Measurements from ENCODE around the gene TMSB4X. TPM values are rescaled to one million over a fixed set of nuclear protein-coding genes. Genes with fewer than 3 reads are reported as not detected.
"Not testable (repeated sequence)": the region's sequence is repeated elsewhere in the genome, so short reads cannot be mapped to it uniquely, and the experiment has no call there.

TMSB4X gene
- over 10,000 TPM; 10,813 to 11,021 TPM for total RNA-seq

DNA sequence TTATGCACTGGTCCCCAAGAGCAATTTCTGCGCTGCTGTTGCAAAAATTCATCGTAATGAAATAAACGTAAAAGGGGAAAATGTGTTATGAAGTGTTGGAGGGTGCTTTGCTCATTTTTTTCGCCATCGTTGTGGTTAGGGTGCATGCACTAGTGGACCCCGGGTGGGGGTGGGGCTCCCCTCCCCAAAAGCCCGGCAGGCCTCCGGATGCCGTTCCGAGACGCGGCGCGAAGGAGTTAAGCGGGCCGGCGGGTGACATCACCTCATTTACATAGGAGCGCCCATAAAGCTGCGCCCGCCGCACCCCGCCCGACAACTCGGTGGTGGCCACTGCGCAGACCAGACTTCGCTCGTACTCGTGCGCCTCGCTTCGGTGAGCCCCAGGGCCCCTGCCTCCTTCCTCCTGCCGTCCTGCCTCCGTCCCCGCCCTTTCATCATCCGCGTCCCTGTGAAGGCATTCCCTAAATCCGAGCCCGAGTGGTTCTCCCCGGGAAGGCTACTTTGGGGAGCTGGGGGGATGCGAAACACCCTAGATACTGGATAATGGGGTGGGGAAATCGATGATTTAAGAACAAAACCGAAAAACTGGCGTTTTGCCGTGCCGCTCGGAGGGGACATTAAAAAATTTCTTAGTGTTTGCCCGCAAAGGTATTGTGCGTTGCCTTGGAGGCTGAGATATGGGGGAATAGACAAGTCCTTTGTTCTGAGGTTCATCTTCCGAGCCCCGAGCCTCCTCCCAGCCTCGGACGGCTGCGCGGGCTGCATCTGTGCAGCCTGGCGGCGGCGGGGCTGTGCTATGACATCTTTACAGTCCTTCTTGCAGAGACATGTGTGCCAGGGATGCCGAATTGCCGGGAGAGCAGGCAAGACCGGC, at the start of gene TMSB4X:
Gene TMSB4X, plus strand, starts transcription at position 315 of the 874 bp plus-strand sequence.
- H3K36me3 Mint-ChIP-seq (ENCODE audit: low read depth): peaks cover 51% of the 10 kb centered on the region
- H3K4me1 Mint-ChIP-seq: peaks cover 39% of the 10 kb centered on the region
- ChIA-PET CTCF (interaction anchor here (1.2 to 14.0 kb wide), 9 partner anchors 18 to 114 kb away, joined by 3 to 210 read pairs (median 11); no protein-coding TSS in a partner anchor), POLR2A (interaction anchor here (0.6 to 25.0 kb wide), 15 partner anchors 6 to 513 kb away, joined by 3 to 1502 read pairs (median 4); no protein-coding TSS in a partner anchor)
- peak; percentile 88 for DNase-seq
- H3K9me3 Mint-ChIP-seq: no peaks in the 10 kb centered on the region
- peak within 1 kb of the TSS; percentile 97 for H3K27ac Mint-ChIP-seq
- H3K27me3 Mint-ChIP-seq: no peaks in the 10 kb centered on the region
- H3K4me3 Mint-ChIP-seq: peak within 1 kb of the TSS; percentile 89

GRCh38 chrX:12929701-12930100, 45.2 kb upstream of the TMSB4X start:
- H3K9me3 Mint-ChIP-seq: peaks cover 3% of the 10 kb centered on the region
- ChIA-PET POLR2A (no interaction called here), CTCF (interaction anchor here (1.4 kb wide), 1 partner anchor 17 kb away, joined by 4 read pairs; no protein-coding TSS in a partner anchor)
- DNase-seq: no peak
- no peak overlapping the region for H3K4me3 Mint-ChIP-seq
- H3K36me3 Mint-ChIP-seq (ENCODE audit: low read depth): no peaks in the 10 kb centered on the region
- H3K27me3 Mint-ChIP-seq: no peaks in the 10 kb centered on the region
- peaks cover 3% of the 10 kb centered on the region for H3K4me1 Mint-ChIP-seq
- no peak overlapping the region for H3K27ac Mint-ChIP-seq

- no peak overlapping the region for H3K4me3 Mint-ChIP-seq
- H3K9me3 Mint-ChIP-seq: peaks cover 3% of the 10 kb centered on the region
- H3K36me3 Mint-ChIP-seq (ENCODE audit: low read depth): no peaks in the 10 kb centered on the region
- H3K27me3 Mint-ChIP-seq: no peaks in the 10 kb centered on the region
- peaks cover 3% of the 10 kb centered on the region for H3K4me1 Mint-ChIP-seq
- no peak for DNase-seq
- POLR2A ChIA-PET: no interaction called here
- no peak overlapping the region for H3K27ac Mint-ChIP-seq
- CTCF ChIA-PET: interaction anchor here (1.4 kb wide), 1 partner anchor 17 kb away, joined by 4 read pairs; no protein-coding TSS in a partner anchor
Observed at GRCh38 chrX:12930150-12930549, 44.8 kb upstream of the TMSB4X start.

DNA sequence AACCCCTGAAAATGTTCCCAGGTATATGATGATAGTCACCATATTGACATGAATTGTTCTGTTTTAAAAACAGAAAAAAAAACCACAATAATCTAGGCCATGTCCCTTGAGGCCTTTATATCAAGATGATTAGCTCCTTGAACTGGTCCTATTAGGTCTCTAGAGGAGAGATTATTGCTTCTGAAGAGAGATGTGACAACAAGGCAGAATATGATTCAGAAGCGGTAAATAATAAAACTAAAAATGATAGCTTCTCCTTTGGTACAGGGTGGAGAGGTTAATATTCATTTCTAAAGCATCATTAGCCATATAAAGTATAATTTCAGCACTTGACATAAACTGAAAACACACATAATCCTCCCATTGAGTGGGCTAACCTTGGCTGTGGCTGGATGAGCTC, 42.7 kb upstream of the TMSB4X start:
- no peaks in the 10 kb centered on the region for H3K36me3 Mint-ChIP-seq (ENCODE audit: low read depth)
- no peaks in the 10 kb centered on the region for H3K27me3 Mint-ChIP-seq
- H3K27ac Mint-ChIP-seq: no peak overlapping the region
- no peak for DNase-seq
- no peak overlapping the region for H3K4me3 Mint-ChIP-seq
- peaks cover 3% of the 10 kb centered on the region for H3K9me3 Mint-ChIP-seq
- CTCF ChIA-PET: interaction anchor here (1.3 kb wide), 1 partner anchor 14 kb away, joined by 5 read pairs; no protein-coding TSS in a partner anchor
- POLR2A ChIA-PET: no interaction called here
- peaks cover 3% of the 10 kb centered on the region for H3K4me1 Mint-ChIP-seq

DNA sequence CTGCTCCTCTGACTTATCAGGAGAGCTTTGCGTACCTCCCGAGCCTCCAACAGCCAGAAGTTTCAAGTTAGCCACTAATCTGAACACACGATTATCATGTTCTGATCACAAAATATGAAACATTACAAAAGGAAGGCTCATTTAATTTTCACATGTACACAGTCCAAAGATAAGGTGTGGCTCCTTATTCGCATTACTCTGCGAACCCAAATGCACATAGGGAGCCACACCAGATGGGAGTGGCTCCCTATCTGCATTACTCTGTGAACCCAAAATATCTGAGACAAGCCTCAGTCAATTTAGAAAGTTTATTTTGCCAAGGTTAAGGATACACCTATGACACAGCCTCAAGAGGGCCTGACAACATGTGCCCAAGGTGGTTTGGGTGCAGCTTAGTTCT, 40.1 kb upstream of the TMSB4X start:
- no peak for DNase-seq
- Mint-ChIP-seq H3K4me3 (no peak overlapping the region), H3K4me1 (peaks cover 3% of the 10 kb centered on the region), H3K27me3 (no peaks in the 10 kb centered on the region), H3K36me3 (ENCODE audit: low read depth) (no peaks in the 10 kb centered on the region), H3K9me3 (peaks cover 3% of the 10 kb centered on the region), H3K27ac (no peak overlapping the region)
- ChIA-PET POLR2A (no interaction called here), CTCF (no interaction called here)

- no peak for DNase-seq
- Mint-ChIP-seq H3K27me3 (no peaks in the 10 kb centered on the region), H3K4me3 (no peak overlapping the region), H3K9me3 (no peaks in the 10 kb centered on the region), H3K4me1 (peaks cover 2% of the 10 kb centered on the region), H3K36me3 (ENCODE audit: low read depth) (no peaks in the 10 kb centered on the region), H3K27ac (no peak overlapping the region)
- ChIA-PET CTCF (interaction anchor here (1.7 kb wide), 1 partner anchor 10 kb away, joined by 8 read pairs; no protein-coding TSS in a partner anchor), POLR2A (no interaction called here)
Observed at GRCh38 chrX:12936947-12937346, 38.0 kb upstream of the TMSB4X start.

DNA sequence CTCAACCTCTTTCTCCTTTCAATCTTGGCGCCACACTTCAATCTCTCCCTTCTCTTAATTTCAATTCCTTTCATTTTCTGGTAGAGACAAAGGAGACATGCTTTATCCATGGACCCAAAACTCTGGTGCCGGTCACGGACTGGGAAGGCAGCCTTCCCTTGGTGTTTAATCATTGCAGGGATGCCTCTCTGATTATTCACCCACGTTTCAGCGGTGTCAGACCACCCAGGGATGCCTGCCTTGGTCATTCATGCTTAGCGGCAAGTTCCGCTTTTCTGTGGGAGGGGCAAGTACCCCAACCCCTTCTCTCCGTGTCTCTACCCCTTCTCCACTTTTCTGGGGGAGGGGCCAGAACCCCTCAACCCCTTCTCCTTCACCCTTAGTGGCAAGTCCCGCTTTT, 34.4 kb upstream of the TMSB4X start:
- POLR2A ChIA-PET, H3K27me3 Mint-ChIP-seq: not testable (repeated sequence)

GRCh38 chrX:12943592-12943991, 31.3 kb upstream of the TMSB4X start:
- H3K27me3 Mint-ChIP-seq; POLR2A ChIA-PET; H3K9me3 Mint-ChIP-seq; H3K36me3 Mint-ChIP-seq (ENCODE audit: low read depth); DNase-seq; H3K4me3 Mint-ChIP-seq; H3K27ac Mint-ChIP-seq: not testable (repeated sequence)
- peaks cover 25% of the 10 kb centered on the region for H3K4me1 Mint-ChIP-seq
- CTCF ChIA-PET: interaction anchor here (14.9 kb wide), 1 partner anchor 147 kb away, joined by 273 read pairs; no protein-coding TSS in a partner anchor

More for the DNA sequence above, 34.4 kb upstream of the TMSB4X start:
- H3K27ac Mint-ChIP-seq; CTCF ChIA-PET; H3K4me3 Mint-ChIP-seq; H3K4me1 Mint-ChIP-seq; H3K36me3 Mint-ChIP-seq (ENCODE audit: low read depth); H3K9me3 Mint-ChIP-seq; DNase-seq: not testable (repeated sequence)

DNA sequence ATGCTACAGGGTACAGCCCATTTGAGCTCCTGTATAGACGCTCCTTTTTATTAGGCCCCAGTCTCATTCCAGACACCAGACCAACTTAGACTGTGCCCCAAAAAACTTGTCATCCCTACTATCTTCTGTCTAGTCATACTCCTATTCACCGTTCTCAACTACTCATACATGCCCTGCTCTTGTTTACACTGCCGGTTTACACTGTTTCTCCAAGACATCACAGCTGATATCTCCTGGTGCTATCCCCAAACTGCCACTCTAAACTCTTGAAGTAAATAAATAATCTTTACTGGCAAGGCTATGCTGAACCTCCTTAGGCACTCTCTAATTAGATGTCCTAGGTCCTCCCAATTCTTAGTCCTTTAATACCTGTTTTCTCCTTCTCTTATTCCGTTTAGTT, 30.5 kb upstream of the TMSB4X start:
- POLR2A ChIA-PET; H3K27me3 Mint-ChIP-seq; H3K36me3 Mint-ChIP-seq (ENCODE audit: low read depth); H3K4me3 Mint-ChIP-seq; DNase-seq; H3K9me3 Mint-ChIP-seq; H3K27ac Mint-ChIP-seq: not testable (repeated sequence)
- CTCF ChIA-PET: interaction anchor here (3.4 to 14.9 kb wide), 2 partner anchors 35 to 146 kb away, joined by 40 to 273 read pairs; no protein-coding TSS in a partner anchor
- peaks cover 33% of the 10 kb centered on the region for H3K4me1 Mint-ChIP-seq

GRCh38 chrX:12945494-12945893, 29.4 kb upstream of the TMSB4X start:
- POLR2A ChIA-PET: interaction anchor here (15.8 to 17.2 kb wide), 2 partner anchors 30 to 143 kb away, joined by 428 to 1343 read pairs; partner anchors contain the start of gene TMSB4X
- DNase-seq: no peak
- CTCF ChIA-PET: interaction anchor here (1.2 to 14.9 kb wide), 10 partner anchors 20 to 546 kb away, joined by 3 to 273 read pairs (median 16); partner anchors contain the start of gene TMSB4X
- Mint-ChIP-seq H3K27me3 (no peaks in the 10 kb centered on the region), H3K27ac (no peak overlapping the region), H3K4me3 (no peak overlapping the region), H3K36me3 (ENCODE audit: low read depth) (no peaks in the 10 kb centered on the region), H3K9me3 (no peaks in the 10 kb centered on the region), H3K4me1 (peaks cover 44% of the 10 kb centered on the region)

DNA sequence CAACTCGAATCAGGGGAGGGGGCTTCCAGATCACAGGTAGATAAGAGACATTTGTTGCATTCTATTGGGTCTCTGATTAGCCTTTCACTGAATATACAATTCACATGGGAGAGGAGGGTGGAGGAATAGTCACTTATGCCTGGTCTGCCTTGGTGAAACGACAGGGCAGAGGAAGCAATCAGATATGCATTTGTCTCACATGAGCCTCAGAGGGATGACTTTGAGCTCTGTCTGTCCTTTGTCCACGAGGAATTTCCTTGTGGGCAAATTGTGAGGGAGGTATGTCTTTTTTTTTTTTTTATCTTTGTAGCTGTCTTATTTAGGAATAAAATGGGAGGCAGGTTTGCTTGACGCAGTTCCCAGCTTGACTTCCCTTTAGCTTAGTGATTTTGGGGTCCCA, 28.5 kb upstream of the TMSB4X start:
- peaks cover 52% of the 10 kb centered on the region for H3K4me1 Mint-ChIP-seq
- H3K4me3 Mint-ChIP-seq: no peak overlapping the region
- POLR2A ChIA-PET: interaction anchor here (0.8 to 17.2 kb wide), 8 partner anchors 10 to 541 kb away, joined by 4 to 1343 read pairs (median 6); partner anchors contain the start of gene TMSB4X
- CTCF ChIA-PET: interaction anchor here (0.6 to 14.9 kb wide), 50 partner anchors 8 to 1080 kb away, joined by 3 to 273 read pairs (median 4); partner anchors contain the start of gene TMSB4X
- H3K9me3 Mint-ChIP-seq: no peaks in the 10 kb centered on the region
- no peaks in the 10 kb centered on the region for H3K36me3 Mint-ChIP-seq (ENCODE audit: low read depth)
- DNase-seq: no peak
- no peak overlapping the region for H3K27ac Mint-ChIP-seq
- no peaks in the 10 kb centered on the region for H3K27me3 Mint-ChIP-seq

GRCh38 chrX:12946838-12947544, 27.9 kb upstream of the TMSB4X start:
- Mint-ChIP-seq H3K4me1 (peaks cover 57% of the 10 kb centered on the region), H3K27me3 (no peaks in the 10 kb centered on the region), H3K36me3 (ENCODE audit: low read depth) (no peaks in the 10 kb centered on the region), H3K9me3 (no peaks in the 10 kb centered on the region), H3K4me3 (peak overlapping the region; percentile 45), H3K27ac (peak overlapping the region; percentile 85)
- DNase-seq: peak; percentile 78
- ChIA-PET CTCF (interaction anchor here (0.6 to 14.9 kb wide), 51 partner anchors 9 to 1080 kb away, joined by 3 to 273 read pairs (median 4); partner anchors contain the start of gene TMSB4X), POLR2A (interaction anchor here (0.8 to 17.2 kb wide), 9 partner anchors 9 to 541 kb away, joined by 4 to 1343 read pairs (median 7); partner anchors contain the start of gene TMSB4X)

Data from activated CD4-positive, alpha-beta memory T cell treated with anti-CD3 and anti-CD28 coated beads, Interleukin-2, amount 10 ng/mL, durations not matched to agents 7 days and 5 days (primary cell).